BLaER1 (cell line): ENCODE results near the gene NLGN3.

Experiments used
- H3K27ac ChIP-seq: shearing (Covaris generic); formaldehyde crosslinking; 2 replicates; pipeline ENCODE4 v1.8.1; 2022
- H3K27me3 ChIP-seq: shearing (Covaris generic); formaldehyde crosslinking; 2 replicates; pipeline ENCODE4 v1.8.1; 2022
- H3K36me3 ChIP-seq: shearing (Covaris generic); formaldehyde crosslinking; 2 replicates; pipeline ENCODE4 v1.8.1; 2022
- H3K4me1 ChIP-seq: shearing (Covaris generic); formaldehyde crosslinking; 2 replicates; pipeline ENCODE4 v1.8.1; 2022
- H3K4me2 ChIP-seq: shearing (Covaris generic); formaldehyde crosslinking; 2 replicates; pipeline ENCODE4 v1.8.1; 2022
- H3K4me3 ChIP-seq: shearing (Covaris generic); formaldehyde crosslinking; 2 replicates; pipeline ENCODE4 v1.8.1; 2022
- H3K9ac ChIP-seq: shearing (Covaris generic); formaldehyde crosslinking; 2 replicates; pipeline ENCODE4 v1.8.1; 2022
- H3K9me3 ChIP-seq: shearing (Covaris generic); formaldehyde crosslinking; 2 replicates; pipeline ENCODE4 v1.8.1; 2022
- H4K20me1 ChIP-seq: shearing (Covaris generic); formaldehyde crosslinking; 2 replicates; pipeline ENCODE4 v1.8.1; 2022
- Cebpa-rat ChIP-seq: shearing (Covaris generic); IDR thresholded peaks from 2 replicates; pipeline ENCODE4 v1.8.1; 2022

Gene NLGN3

GRCh38 chrX:71117358-71117757, 27.3 kb upstream of the NLGN3 start:
- Histone ChIP-seq H3K4me3 (no peak overlapping the region), H3K9me3 (no peaks in the 10 kb centered on the region), H3K27ac (no peak overlapping the region), H4K20me1 (no peaks in the 10 kb centered on the region), H3K4me2 (peak overlapping the region; percentile 63; the same call in 1 of the 2 replicates), H3K36me3 (peaks cover 21% of the 10 kb centered on the region), H3K9ac (no peak overlapping the region), H3K4me1 (peaks cover 24% of the 10 kb centered on the region), H3K27me3 (peaks cover 45% of the 10 kb centered on the region)
- no peak for TF ChIP-seq Cebpa-rat

GRCh38 chrX:71118032-71118984, 26.3 kb upstream of the NLGN3 start, which contains the start of gene MED12:
TSS of gene MED12 (plus strand) at chrX:71118596. CDS start at chrX:71118755, 159 bp downstream.
- H3K9ac ChIP-seq = peak within 1 kb of the TSS; percentile 82
- TF ChIP-seq Cebpa-rat = no peak
- H3K4me3 ChIP-seq = peak within 1 kb of the TSS; percentile 71
- no peaks in the 10 kb centered on the region for H3K9me3 ChIP-seq
- H4K20me1 ChIP-seq = no peaks in the 10 kb centered on the region
- peaks cover 16% of the 10 kb centered on the region for H3K4me1 ChIP-seq
- peaks cover 31% of the 10 kb centered on the region for H3K36me3 ChIP-seq
- peaks cover 45% of the 10 kb centered on the region for H3K27me3 ChIP-seq
- peak within 1 kb of the TSS; percentile 75 for H3K4me2 ChIP-seq
- H3K27ac ChIP-seq = peak within 1 kb of the TSS; percentile 82

- H3K4me3 ChIP-seq = peak overlapping the region; percentile 71
- peak overlapping the region; percentile 82 for H3K9ac ChIP-seq
- peaks cover 16% of the 10 kb centered on the region for H3K4me1 ChIP-seq
- peaks cover 38% of the 10 kb centered on the region for H3K36me3 ChIP-seq
- TF ChIP-seq Cebpa-rat = no peak
- peak overlapping the region; percentile 75 for H3K4me2 ChIP-seq
- H3K27me3 ChIP-seq = peaks cover 45% of the 10 kb centered on the region
- H3K9me3 ChIP-seq = no peaks in the 10 kb centered on the region
- H3K27ac ChIP-seq = peak overlapping the region; percentile 82
- H4K20me1 ChIP-seq = no peaks in the 10 kb centered on the region
Observed at GRCh38 chrX:71118985-71119535, 25.6 kb upstream of the NLGN3 start.

- Histone ChIP-seq H3K4me3 (no peak overlapping the region), H3K9me3 (no peaks in the 10 kb centered on the region), H3K27me3 (peaks cover 96% of the 10 kb centered on the region), H3K4me1 (no peaks in the 10 kb centered on the region), H4K20me1 (peaks cover 54% of the 10 kb centered on the region; the same call in 1 of the 2 replicates), H3K27ac (no peak overlapping the region), H3K4me2 (no peak overlapping the region), H3K36me3 (peaks cover 96% of the 10 kb centered on the region), H3K9ac (no peak overlapping the region)
- no peak for TF ChIP-seq Cebpa-rat
Observed at GRCh38 chrX:71128166-71128833, 16.3 kb upstream of the NLGN3 start.

- H3K4me1 ChIP-seq = no peaks in the 10 kb centered on the region
- no peak for TF ChIP-seq Cebpa-rat
- H3K9me3 ChIP-seq = no peaks in the 10 kb centered on the region
- no peak overlapping the region for H3K9ac ChIP-seq
- H3K27me3 ChIP-seq = peaks cover 88% of the 10 kb centered on the region
- H3K4me2 ChIP-seq = no peak overlapping the region
- H3K36me3 ChIP-seq = peaks cover 95% of the 10 kb centered on the region
- no peak overlapping the region for H3K4me3 ChIP-seq
- H4K20me1 ChIP-seq = peaks cover 55% of the 10 kb centered on the region; the same call in 1 of the 2 replicates
- no peak overlapping the region for H3K27ac ChIP-seq
Observed at GRCh38 chrX:71128915-71129765, 15.5 kb upstream of the NLGN3 start.

GRCh38 chrX:71131510-71131909, 13.1 kb upstream of the NLGN3 start:
- Histone ChIP-seq H3K4me1 (no peaks in the 10 kb centered on the region), H3K4me3 (no peak overlapping the region), H4K20me1 (peaks cover 50% of the 10 kb centered on the region; the same call in 1 of the 2 replicates), H3K36me3 (peaks cover 98% of the 10 kb centered on the region), H3K4me2 (no peak overlapping the region), H3K9ac (no peak overlapping the region), H3K27me3 (peaks cover 89% of the 10 kb centered on the region), H3K9me3 (no peaks in the 10 kb centered on the region), H3K27ac (no peak overlapping the region)
- TF ChIP-seq Cebpa-rat = no peak

- Histone ChIP-seq H3K4me1 (peaks cover 6% of the 10 kb centered on the region; the same call in 1 of the 2 replicates), H3K27ac (no peak overlapping the region), H3K36me3 (peaks cover 79% of the 10 kb centered on the region), H3K4me3 (no peak overlapping the region), H4K20me1 (peaks cover 7% of the 10 kb centered on the region; the same call in 1 of the 2 replicates), H3K27me3 (peaks cover 67% of the 10 kb centered on the region), H3K9ac (no peak overlapping the region), H3K4me2 (no peak overlapping the region), H3K9me3 (no peaks in the 10 kb centered on the region)
- TF ChIP-seq Cebpa-rat = no peak
Observed at GRCh38 chrX:71140440-71140839, 4.2 kb upstream of the NLGN3 start.

GRCh38 chrX:71143508-71143907, 1.1 kb upstream of the NLGN3 start:
- Histone ChIP-seq H3K27me3 (peaks cover 44% of the 10 kb centered on the region), H3K9ac (no peak overlapping the region), H3K9me3 (no peaks in the 10 kb centered on the region), H3K4me2 (no peak overlapping the region), H4K20me1 (peaks cover 7% of the 10 kb centered on the region; the same call in 1 of the 2 replicates), H3K27ac (no peak overlapping the region), H3K4me1 (peaks cover 27% of the 10 kb centered on the region), H3K4me3 (no peak overlapping the region), H3K36me3 (peaks cover 48% of the 10 kb centered on the region)
- TF ChIP-seq Cebpa-rat = no peak
